Measurements from ENCODE around the gene PLAC8. TPM values are rescaled to one million over a fixed set of nuclear protein-coding genes. Genes with fewer than 3 reads are reported as not detected.
A peak's percentile ranks its signal among the peaks of the same experiment; 100 is the strongest.

The PLAC8 gene
- total RNA-seq, result 125 and 133 TPM in 2 replicates
- total RNA-seq (2013), result 418 TPM
- polyA plus RNA-seq, result 386 and 499 TPM in 2 replicates
- polyA minus RNA-seq, result 254 and 413 TPM in 2 replicates

- Histone ChIP-seq H4K20me1 (ENCODE audit: control insufficient read depth, insufficient read depth, low read length, poor library complexity, severe bottlenecking) (no peaks in the 10 kb centered on the region), H3K79me2 (ENCODE audit: control insufficient read depth, insufficient read depth, low read length) (peaks cover 71% of the 10 kb centered on the region), H3K4me3 (ENCODE audit: control extremely low read depth in 1 of 5, extremely low read depth in 1 of 5, insufficient read depth in 1 of 5, low read depth in 2 of 5, low read length in 4 of 5) (peak within 1 kb of the TSS; percentile 66 to 100 (median 74)), H3K27ac (ENCODE audit: low read length in 2 of 2) (peak within 1 kb of the TSS; percentile 80 to 91), H3K27me3 (replicated peaks in 1 of 4; ENCODE audit: control extremely low read depth in 1 of 4, control insufficient read depth in 3 of 4, insufficient read depth in 4 of 4, low read length in 3 of 4) (no peaks in the 10 kb centered on the region), H3K4me1 (ENCODE audit: control insufficient read depth in 2 of 2, insufficient read depth in 2 of 2, low read length in 2 of 2) (peaks cover 31% of the 10 kb centered on the region in 2 donors), H3K9ac (ENCODE audit: low read length) (peak within 1 kb of the TSS; percentile 93), H3K9me3 (ENCODE audit: control extremely low read depth in 1 of 3, control insufficient read depth in 2 of 3, insufficient read depth in 1 of 3, low read length in 2 of 3) (no peaks in the 10 kb centered on the region), H2AFZ (ENCODE audit: insufficient read depth, low read depth, low read length, poor library complexity, severe bottlenecking) (peak within 1 kb of the TSS; percentile 57), H3K4me2 (replicated peaks; ENCODE audit: low read depth, low read length, poor library complexity, severe bottlenecking) (peak within 1 kb of the TSS; percentile 79), H3K36me3 (replicated peaks in 1 of 2; ENCODE audit: control extremely low read depth in 1 of 2, control insufficient read depth in 1 of 2, extremely low read depth in 1 of 2, insufficient read depth in 2 of 2, low read length in 1 of 2) (peaks cover 0 to 7% of the 10 kb centered on the region in 2 experiments)
- no peak for TF ChIP-seq EZH2 (IDR thresholded peaks at IDR 0.05; ENCODE audit: borderline replicate concordance, insufficient read depth, low read depth, low read length, poor library complexity, severe bottlenecking)
- no peak for TF ChIP-seq CTCF (IDR thresholded peaks at IDR 0.05)
- Mint-ChIP-seq H3K9me3 (ENCODE audit: insufficient read depth) (no peaks in the 10 kb centered on the region), H3K4me1 (peaks cover 50% of the 10 kb centered on the region), H3K27me3 (no peaks in the 10 kb centered on the region), H3K27ac (peak within 1 kb of the TSS; percentile 93), H3K4me3 (peak within 1 kb of the TSS; percentile 93)
- WGBS (ENCODE audit: insufficient coverage), result no CpG with 5 or more reads among the region's 5 CpGs
- ChIA-PET CTCF (interaction anchor here (0.6 to 5.9 kb wide), 11 partner anchors 9 to 169 kb away, joined by 3 to 72 read pairs (median 5); no protein-coding TSS in a partner anchor), POLR2A (interaction anchor here (0.7 kb wide), 1 partner anchor 60 kb away, joined by 3 read pairs; no protein-coding TSS in a partner anchor)
- ATAC-seq (ENCODE audit: low read depth) (peak; percentile 11), DNase-seq (peak; percentile 63)
- intact Hi-C loops (cut with micrococcal nuclease), result loop anchor here (10.0 kb wide), 1 partner anchor 210 kb away; the partner anchor contains the start of gene THAP9
These were observed at the start of gene PLAC8 for GRCh38 chr4:83114576-83114975. Gene PLAC8 (minus strand): TSS chr4:83114729. CDS start chr4:83107921, 6,808 bp downstream.

- intact Hi-C loops (cut with micrococcal nuclease), result no loop called here
- peak; percentile 30 for DNase-seq
- Mint-ChIP-seq H3K4me3 (no peak overlapping the region), H3K27me3 (no peaks in the 10 kb centered on the region), H3K27ac (peak overlapping the region; percentile 1), H3K4me1 (peaks cover 34% of the 10 kb centered on the region), H3K9me3 (ENCODE audit: insufficient read depth) (no peaks in the 10 kb centered on the region)
- Histone ChIP-seq H3K9me3 (ENCODE audit: control extremely low read depth in 1 of 3, control insufficient read depth in 2 of 3, insufficient read depth in 1 of 3, low read length in 2 of 3) (peaks cover 0 to 2% (median 0%) of the 10 kb centered on the region in 3 donors), H3K9ac (ENCODE audit: low read length) (no peak overlapping the region), H4K20me1 (ENCODE audit: control insufficient read depth, insufficient read depth, low read length, poor library complexity, severe bottlenecking) (no peaks in the 10 kb centered on the region), H3K27ac (ENCODE audit: low read length in 2 of 2) (no peak overlapping the region), H3K79me2 (ENCODE audit: control insufficient read depth, insufficient read depth, low read length) (no peaks in the 10 kb centered on the region), H3K4me2 (replicated peaks; ENCODE audit: low read depth, low read length, poor library complexity, severe bottlenecking) (peak overlapping the region; percentile 27), H3K4me1 (ENCODE audit: control insufficient read depth in 2 of 2, insufficient read depth in 2 of 2, low read length in 2 of 2) (peaks cover 26 to 27% of the 10 kb centered on the region in 2 donors), H3K27me3 (replicated peaks in 1 of 4; ENCODE audit: control extremely low read depth in 1 of 4, control insufficient read depth in 3 of 4, insufficient read depth in 4 of 4, low read length in 3 of 4) (no peaks in the 10 kb centered on the region), H3K4me3 (ENCODE audit: control extremely low read depth in 1 of 5, extremely low read depth in 1 of 5, insufficient read depth in 1 of 5, low read depth in 2 of 5, low read length in 4 of 5) (no peak overlapping the region), H3K36me3 (replicated peaks in 1 of 2; ENCODE audit: control extremely low read depth in 1 of 2, control insufficient read depth in 1 of 2, extremely low read depth in 1 of 2, insufficient read depth in 2 of 2, low read length in 1 of 2) (no peaks in the 10 kb centered on the region), H2AFZ (ENCODE audit: insufficient read depth, low read depth, low read length, poor library complexity, severe bottlenecking) (no peak overlapping the region)
- POLR2A ChIA-PET, result interaction anchor here (1.1 kb wide), 1 partner anchor 20 kb away, joined by 3 read pairs; no protein-coding TSS in a partner anchor
- 33% methylated on average over 2 of the region's 2 CpGs for WGBS (ENCODE audit: insufficient coverage)
- no peak for ATAC-seq (ENCODE audit: low read depth)
- TF ChIP-seq CTCF (IDR thresholded peaks at IDR 0.05) (no peak), EZH2 (IDR thresholded peaks at IDR 0.05; ENCODE audit: borderline replicate concordance, insufficient read depth, low read depth, low read length, poor library complexity, severe bottlenecking) (no peak)
- CTCF ChIA-PET, result interaction anchor here (0.6 to 1.4 kb wide), 3 partner anchors 8 to 41 kb away, joined by 3 to 4 read pairs (median 3); no protein-coding TSS in a partner anchor
These were observed 38.9 kb upstream of the PLAC8 start for GRCh38 chr4:83153417-83153816.
